ENCODE data around the gene ACRBP. TPM values are rescaled to one million over a fixed set of nuclear protein-coding genes. Genes with fewer than 3 reads are reported as not detected.
A peak's percentile ranks its signal among the peaks of the same experiment; 100 is the strongest.

Gene ACRBP
- 10 to 100 TPM in 2 of 4 donors, 1 to 10 TPM in 2; 8.9 to 11.4 (median 10.4) TPM for total RNA-seq

DNA sequence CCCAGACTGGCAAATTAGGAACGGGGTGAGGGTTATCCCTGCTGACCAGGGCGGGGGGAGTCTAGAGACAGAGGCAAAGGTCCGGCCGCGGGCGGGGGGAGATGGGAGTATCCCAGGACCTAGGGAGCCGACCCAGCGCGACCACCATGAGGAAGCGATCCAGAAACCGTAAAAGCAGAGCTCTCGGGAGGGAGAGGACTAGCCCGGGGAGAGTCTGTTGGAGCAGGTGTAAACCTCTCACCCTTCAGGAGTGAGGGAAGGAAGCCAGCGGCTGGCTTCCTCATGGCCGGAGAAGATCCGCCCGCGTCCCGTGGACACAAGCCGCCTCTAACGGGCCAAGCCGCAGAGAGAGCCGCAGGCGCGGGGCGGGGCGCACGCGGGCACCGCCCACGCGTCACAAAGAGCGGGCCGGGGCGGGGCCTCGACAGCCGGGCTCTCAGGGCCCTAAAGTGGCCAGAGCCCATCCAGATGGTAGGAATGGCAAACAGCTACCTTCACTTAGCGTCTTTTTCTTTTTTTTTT, at the start of gene ACRBP:
ACRBP (minus strand) TSS at position 350 of the 522 bp plus-strand sequence; CDS start at position 284, 66 bp downstream.
- DNase-seq, result peak; percentile 86 to 88
- H3K4me1 ChIP-seq, result no peaks in the 10 kb centered on the region
- intact Hi-C loops (cut with DNase I), result loop anchor here (2.0 kb wide), 1 partner anchor 26 kb away; no protein-coding TSS in a partner anchor
- WGBS, 2 donors, result 4 to 6% methylated on average over 36 to 37 of the region's 38 CpGs
- H3K27ac ChIP-seq, result peak within 1 kb of the TSS in 1 of 3 donors; percentile 4
- TF ChIP-seq CTCF (IDR thresholded peaks at IDR 0.05), result no peak
- TF ChIP-seq POLR2A (IDR thresholded peaks at IDR 0.05), result peak in 1 of 2 donors; percentile 62
- H3K27me3 ChIP-seq, result no peaks in the 10 kb centered on the region
- H3K9me3 ChIP-seq, result no peaks in the 10 kb centered on the region
- H3K36me3 ChIP-seq, result peaks cover 19 to 30% of the 10 kb centered on the region in 2 donors
- peak within 1 kb of the TSS in 2 of 3 donors; percentile 19 to 29 for H3K4me3 ChIP-seq (replicated peaks in 1 of 3)

GRCh38 chr12:6695313-6696045, 48.2 kb upstream of the ACRBP start:
- no peak for TF ChIP-seq POLR2A (IDR thresholded peaks at IDR 0.05)
- no peak for TF ChIP-seq CTCF (IDR thresholded peaks at IDR 0.05)
- Histone ChIP-seq H3K4me3 (replicated peaks in 1 of 3) (no peak overlapping the region), H3K27ac (no peak overlapping the region), H3K4me1 (peaks cover 7 to 13% of the 10 kb centered on the region in 2 donors), H3K27me3 (peaks cover 7% of the 10 kb centered on the region), H3K9me3 (no peaks in the 10 kb centered on the region), H3K36me3 (no peaks in the 10 kb centered on the region)
- 65 to 75% methylated on average over 9 to 11 of the region's 11 CpGs for WGBS, 2 donors
- no peak for DNase-seq
- intact Hi-C loops (cut with DNase I), result loop anchor here (5.0 kb wide), 1 partner anchor 43 kb away; no protein-coding TSS in a partner anchor

GRCh38 chr12:6694701-6695100, 47.5 kb upstream of the ACRBP start:
- intact Hi-C loops (cut with DNase I), result loop anchor here (5.0 kb wide), 2 partner anchors 33 to 42 kb away; no protein-coding TSS in a partner anchor
- peaks cover 5 to 10% of the 10 kb centered on the region in 2 donors for H3K4me1 ChIP-seq
- H3K27me3 ChIP-seq, result no peaks in the 10 kb centered on the region
- H3K27ac ChIP-seq, result no peak overlapping the region
- no peak overlapping the region for H3K4me3 ChIP-seq (replicated peaks in 1 of 3)
- WGBS, 2 donors, result 78 to 85% methylated on average over 9 of the region's 9 CpGs
- TF ChIP-seq CTCF (IDR thresholded peaks at IDR 0.05) (no peak), POLR2A (IDR thresholded peaks at IDR 0.05) (no peak)
- H3K9me3 ChIP-seq, result no peaks in the 10 kb centered on the region
- DNase-seq, result no peak
- no peaks in the 10 kb centered on the region for H3K36me3 ChIP-seq

DNA sequence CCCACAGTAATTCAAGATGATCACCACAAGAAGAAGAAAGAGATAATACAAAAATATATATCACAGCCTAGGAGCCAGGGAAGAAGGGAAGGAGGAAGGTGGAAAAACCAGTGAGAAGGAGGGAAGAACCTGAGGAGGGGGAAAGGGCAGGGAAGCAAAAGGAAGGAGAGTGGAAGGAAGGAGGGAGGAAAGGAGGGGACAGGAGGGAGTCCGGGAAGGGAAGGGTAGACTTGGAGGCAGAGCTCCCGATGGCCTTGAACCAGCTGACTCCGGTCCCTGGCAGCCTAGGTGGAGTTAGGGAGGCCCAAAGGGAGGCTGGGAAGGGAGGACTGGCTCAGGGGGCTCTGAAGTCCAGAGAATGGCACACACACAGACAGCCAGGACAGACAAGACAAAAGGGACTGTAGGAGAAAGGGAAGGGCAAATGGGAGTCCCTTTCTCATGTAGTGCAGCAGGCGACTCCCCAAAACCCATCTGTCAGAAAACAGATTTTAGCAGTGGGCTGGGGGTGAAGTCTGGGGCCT, 46.7 kb upstream of the ACRBP start:
- 76 to 78% methylated on average over 4 of the region's 4 CpGs for WGBS, 2 donors
- no peak for TF ChIP-seq POLR2A (IDR thresholded peaks at IDR 0.05)
- H3K9me3 ChIP-seq, result no peaks in the 10 kb centered on the region
- H3K27me3 ChIP-seq, result no peaks in the 10 kb centered on the region
- no peaks in the 10 kb centered on the region for H3K36me3 ChIP-seq
- peaks cover 5 to 10% of the 10 kb centered on the region in 2 donors for H3K4me1 ChIP-seq
- no peak overlapping the region for H3K27ac ChIP-seq
- H3K4me3 ChIP-seq (replicated peaks in 1 of 3), result no peak overlapping the region
- intact Hi-C loops (cut with DNase I), result loop anchor here (5.0 kb wide), 1 partner anchor 33 kb away; no protein-coding TSS in a partner anchor
- DNase-seq, result no peak

- intact Hi-C loops (cut with DNase I), result loop anchor here (5.0 kb wide), 1 partner anchor 34 kb away; no protein-coding TSS in a partner anchor
- no peak for TF ChIP-seq POLR2A (IDR thresholded peaks at IDR 0.05)
- no peak for TF ChIP-seq CTCF (IDR thresholded peaks at IDR 0.05)
- H3K4me3 ChIP-seq (replicated peaks in 1 of 3), result no peak overlapping the region
- H3K9me3 ChIP-seq, result no peaks in the 10 kb centered on the region
- H3K27ac ChIP-seq, result no peak overlapping the region
- no peak for DNase-seq
- no peaks in the 10 kb centered on the region for H3K36me3 ChIP-seq
- H3K27me3 ChIP-seq, result no peaks in the 10 kb centered on the region
- H3K4me1 ChIP-seq, result peaks cover 11 to 12% of the 10 kb centered on the region in 2 donors
- WGBS, 2 donors, result 78 to 92% methylated on average over 2 of the region's 2 CpGs
Observed at GRCh38 chr12:6692888-6693287, 45.7 kb upstream of the ACRBP start.

Data from thyroid gland (tissue), 4 donors.